ENCODE measurements around the gene ATM.
"Not testable (repeated sequence)": the region's sequence is repeated elsewhere in the genome, so short reads cannot be mapped to it uniquely, and the experiment has no call there.

Gene ATM

GRCh38 chr11:108373505-108373904 is 150.6 kb downstream of the ATM start:
- DNase-seq (ENCODE audit: low spot score), result not testable (repeated sequence)

DNA sequence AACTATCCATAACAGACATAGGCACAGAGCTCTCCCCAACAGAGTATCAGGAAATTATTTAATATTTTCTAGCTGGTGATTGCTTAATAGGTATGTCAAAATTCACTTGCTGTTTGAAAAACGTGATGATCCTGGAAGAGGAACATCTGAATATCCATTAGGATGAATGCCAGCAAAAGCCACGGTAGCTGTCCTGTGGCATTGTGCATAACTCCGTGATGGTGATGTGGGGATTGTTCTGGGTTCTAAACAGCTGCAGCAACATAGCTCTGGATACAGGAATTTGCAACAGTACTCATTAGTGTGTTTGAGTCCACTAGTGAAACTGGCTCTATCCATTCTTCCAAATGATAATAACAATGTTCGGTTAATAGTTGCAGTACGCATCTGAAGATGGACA is 165.7 kb downstream of the ATM start:
- no peak for DNase-seq (ENCODE audit: low spot score)

DNA sequence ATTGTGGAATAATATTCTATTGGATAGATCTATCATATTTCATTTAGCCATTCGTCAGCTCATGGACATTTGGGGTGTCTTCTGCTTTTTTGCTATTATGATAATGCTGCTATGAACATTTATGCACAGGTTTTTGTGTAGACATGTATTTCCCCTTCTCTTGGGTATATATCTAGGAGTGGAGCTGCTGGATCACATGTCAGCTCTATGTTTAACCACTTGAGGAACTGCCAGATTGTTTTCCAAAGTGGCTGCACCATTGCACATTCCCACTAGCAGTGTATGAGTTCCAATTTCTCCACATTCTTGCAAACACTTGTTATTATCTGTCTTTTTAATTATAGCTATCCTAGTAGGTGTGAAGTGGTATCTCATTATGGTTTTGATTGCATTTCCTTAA is 169.5 kb downstream of the ATM start:
- no peak for DNase-seq (ENCODE audit: low spot score)

GRCh38 chr11:108393046-108393445 is 170.2 kb downstream of the ATM start:
- DNase-seq (ENCODE audit: low spot score), result no peak

DNA sequence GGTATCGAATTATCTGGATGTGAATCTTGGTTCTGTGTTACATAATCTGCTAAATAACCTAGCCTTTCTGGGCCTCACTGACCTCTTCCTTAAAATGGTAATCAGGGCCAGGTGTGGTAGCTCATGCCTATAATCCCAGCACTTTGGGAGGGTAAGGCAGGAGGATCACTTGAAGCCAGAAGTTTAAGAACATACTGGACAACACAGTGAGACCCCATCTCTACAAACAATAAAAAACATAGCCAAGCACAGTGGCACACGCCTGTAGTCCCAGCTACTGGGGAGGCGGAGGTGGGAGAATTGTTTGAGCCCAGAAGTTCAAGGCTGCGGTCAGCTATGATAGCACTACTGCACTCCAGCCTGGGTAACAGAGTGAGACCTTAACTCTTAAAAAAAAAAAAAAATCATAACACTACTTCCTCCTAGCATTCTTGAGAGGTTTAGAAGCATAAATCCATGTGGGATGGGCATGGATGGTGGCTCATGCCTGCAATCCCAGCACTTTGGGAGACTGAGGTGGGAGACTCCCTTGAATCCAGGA is 171.9 kb downstream of the ATM start:
- no peak for DNase-seq (ENCODE audit: low spot score)

GRCh38 chr11:108396672-108397071 is 173.8 kb downstream of the ATM start:
- not testable (repeated sequence) for DNase-seq (ENCODE audit: low spot score)

DNA sequence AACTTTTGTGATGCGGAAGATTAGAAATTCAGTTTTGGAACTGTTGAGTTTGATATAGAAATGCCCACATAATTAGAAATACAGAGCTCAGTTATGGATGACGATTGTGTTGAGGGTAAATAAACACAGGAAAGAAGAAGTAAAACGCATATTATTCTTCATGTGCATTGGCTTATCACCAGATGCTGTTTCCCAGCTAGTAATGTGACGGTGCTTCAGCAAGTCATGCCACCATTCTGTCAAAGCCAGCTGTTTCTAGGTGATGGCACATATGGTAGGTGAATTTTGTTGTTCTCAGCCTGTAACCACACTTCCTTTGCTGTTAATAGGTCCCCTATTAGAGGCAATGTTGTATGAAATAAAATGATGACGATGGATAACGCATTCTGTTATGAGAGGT is 175.6 kb downstream of the ATM start:
- no peak for DNase-seq (ENCODE audit: low spot score)

DNA sequence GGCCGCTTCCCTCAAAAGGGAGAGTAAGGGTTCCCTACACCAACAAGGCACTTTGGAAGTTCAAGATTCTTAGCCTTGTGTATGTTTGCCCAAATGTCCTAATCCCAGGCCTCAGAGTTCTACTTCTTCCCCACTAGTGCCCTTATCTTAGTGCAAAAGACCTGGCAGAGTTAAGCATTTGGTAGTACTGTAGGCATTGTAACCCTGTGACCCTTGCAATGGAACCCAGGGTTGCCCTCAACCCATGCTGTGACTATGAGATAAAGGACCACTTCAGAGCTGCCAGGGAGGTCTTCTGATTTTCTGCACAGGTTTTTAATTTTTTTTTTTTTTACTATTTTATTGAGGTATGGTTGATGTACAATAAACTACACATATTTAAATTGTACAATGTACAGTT is 179.4 kb downstream of the ATM start:
- no peak for DNase-seq (ENCODE audit: low spot score)

- no peak for DNase-seq (ENCODE audit: low spot score)
Observed at GRCh38 chr11:108403052-108403451, 180.2 kb downstream of the ATM start.

DNA sequence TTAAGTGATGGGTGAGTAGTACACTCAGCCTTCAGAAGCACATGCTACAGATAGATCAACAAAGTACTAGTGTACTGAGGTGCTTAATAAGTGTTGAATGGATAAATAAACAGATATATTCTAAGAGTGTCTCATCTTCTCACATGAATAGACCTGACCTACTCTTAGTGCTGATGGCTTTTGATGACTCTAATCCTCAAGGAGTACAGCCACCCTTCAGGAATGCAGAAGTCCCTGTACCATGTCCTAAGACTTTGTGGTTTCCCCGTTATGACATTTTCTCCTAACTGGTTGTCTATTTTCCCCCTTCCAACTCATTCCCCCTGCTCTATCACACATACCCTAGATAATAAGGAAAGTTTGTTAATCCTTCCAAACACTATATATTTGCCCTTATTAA is 182.8 kb downstream of the ATM start:
- DNase-seq (ENCODE audit: low spot score), result no peak

DNA sequence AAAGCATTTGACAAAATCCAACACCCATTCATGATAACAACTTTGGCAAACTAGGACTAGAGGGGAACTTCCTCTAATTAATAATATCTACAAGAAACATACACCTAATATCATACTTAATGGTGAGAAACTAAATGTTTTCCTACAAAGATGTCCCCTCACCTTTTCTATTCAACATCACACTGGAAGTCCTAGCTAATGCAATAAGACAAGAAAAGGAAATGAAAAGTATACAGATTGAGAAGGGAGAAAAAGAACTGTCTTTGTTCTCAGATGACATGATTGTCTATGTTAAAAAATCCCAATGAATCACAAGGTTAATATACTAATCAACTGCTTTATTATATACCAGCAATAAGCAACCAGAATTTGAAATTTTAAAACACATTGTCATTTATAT is 192.1 kb downstream of the ATM start:
- DNase-seq (ENCODE audit: low spot score), result no peak

- DNase-seq (ENCODE audit: low spot score), result peak; percentile 36
Observed at GRCh38 chr11:108417551-108417950, 194.7 kb downstream of the ATM start.
